ENCODE results near the gene LZTR1. TPM values are rescaled to one million over a fixed set of nuclear protein-coding genes. Genes with fewer than 3 reads are reported as not detected.

Gene LZTR1
- total and polyA plus RNA-seq, 7 donors, result 10.2 to 50.4 (median 31.4) TPM

DNA sequence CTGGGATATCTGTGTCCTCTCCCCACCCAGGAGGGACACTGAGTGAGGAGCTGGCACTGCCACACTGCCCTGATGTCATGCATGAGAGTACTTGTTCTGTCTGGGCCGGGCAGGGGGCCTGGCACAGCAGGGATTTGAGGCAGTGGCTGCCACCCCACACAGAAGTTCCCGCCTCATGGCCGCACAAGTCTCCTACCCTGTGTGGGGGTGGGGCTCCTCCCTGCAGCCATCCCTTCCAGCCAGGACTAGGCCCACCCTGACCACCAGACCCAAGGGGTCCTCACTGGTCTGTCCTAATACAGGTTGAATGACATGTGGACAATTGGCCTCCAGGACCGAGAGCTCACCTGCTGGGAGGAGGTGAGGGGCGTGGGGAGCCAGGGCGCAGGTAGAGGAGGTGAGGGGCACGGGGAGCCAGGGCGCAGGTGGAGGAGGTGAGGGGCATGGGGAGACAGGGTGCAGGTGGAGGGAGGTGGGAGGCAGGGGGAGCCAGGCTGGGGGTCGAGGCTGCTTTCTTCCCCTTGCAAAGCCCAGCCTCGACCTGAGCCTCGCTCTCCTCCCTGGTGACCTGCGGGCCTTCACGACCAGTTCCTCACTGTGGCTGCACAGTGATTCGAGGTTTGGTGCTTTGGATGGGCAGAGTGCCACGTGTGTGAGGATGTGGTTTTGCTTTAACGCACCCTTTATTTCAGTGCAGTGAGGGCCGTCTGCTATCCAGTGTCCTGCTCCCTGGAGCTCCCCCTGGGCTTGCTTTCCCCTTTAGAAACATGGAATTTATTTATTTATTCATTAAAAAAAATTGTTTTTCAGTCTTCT lies 7.4 kb downstream of the LZTR1 start:
- TF ChIP-seq EP300 (IDR thresholded peaks at IDR 0.05) (no peak), POLR2A (IDR thresholded peaks at IDR 0.05) (no peak), POLR2AphosphoS5 (IDR thresholded peaks at IDR 0.05) (no peak)
- TF ChIP-seq, protein P1, sequence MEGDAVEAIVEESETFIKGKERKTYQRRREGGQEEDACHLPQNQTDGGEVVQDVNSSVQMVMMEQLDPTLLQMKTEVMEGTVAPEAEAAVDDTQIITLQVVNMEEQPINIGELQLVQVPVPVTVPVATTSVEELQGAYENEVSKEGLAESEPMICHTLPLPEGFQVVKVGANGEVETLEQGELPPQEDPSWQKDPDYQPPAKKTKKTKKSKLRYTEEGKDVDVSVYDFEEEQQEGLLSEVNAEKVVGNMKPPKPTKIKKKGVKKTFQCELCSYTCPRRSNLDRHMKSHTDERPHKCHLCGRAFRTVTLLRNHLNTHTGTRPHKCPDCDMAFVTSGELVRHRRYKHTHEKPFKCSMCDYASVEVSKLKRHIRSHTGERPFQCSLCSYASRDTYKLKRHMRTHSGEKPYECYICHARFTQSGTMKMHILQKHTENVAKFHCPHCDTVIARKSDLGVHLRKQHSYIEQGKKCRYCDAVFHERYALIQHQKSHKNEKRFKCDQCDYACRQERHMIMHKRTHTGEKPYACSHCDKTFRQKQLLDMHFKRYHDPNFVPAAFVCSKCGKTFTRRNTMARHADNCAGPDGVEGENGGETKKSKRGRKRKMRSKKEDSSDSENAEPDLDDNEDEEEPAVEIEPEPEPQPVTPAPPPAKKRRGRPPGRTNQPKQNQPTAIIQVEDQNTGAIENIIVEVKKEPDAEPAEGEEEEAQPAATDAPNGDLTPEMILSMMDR (IDR thresholded peaks at IDR 0.05), result no peak
- no peaks in the 10 kb centered on the region for H3K27me3 ChIP-seq
- no peak overlapping the region for H3K4me3 ChIP-seq
- DNase-seq, result no peak
- WGBS, 2 donors, result 60 to 70% methylated on average over 17 of the region's 17 CpGs
- no peak overlapping the region for H3K27ac ChIP-seq
- H3K4me1 ChIP-seq, result peaks cover 0 to 1% (median 0%) of the 10 kb centered on the region in 4 donors
- intact Hi-C loops (cut with DNase I), result no loop called here
- no peaks in the 10 kb centered on the region for H3K9me3 ChIP-seq
- peaks cover 18 to 88% (median 38%) of the 10 kb centered on the region in 4 donors for H3K36me3 ChIP-seq

DNA sequence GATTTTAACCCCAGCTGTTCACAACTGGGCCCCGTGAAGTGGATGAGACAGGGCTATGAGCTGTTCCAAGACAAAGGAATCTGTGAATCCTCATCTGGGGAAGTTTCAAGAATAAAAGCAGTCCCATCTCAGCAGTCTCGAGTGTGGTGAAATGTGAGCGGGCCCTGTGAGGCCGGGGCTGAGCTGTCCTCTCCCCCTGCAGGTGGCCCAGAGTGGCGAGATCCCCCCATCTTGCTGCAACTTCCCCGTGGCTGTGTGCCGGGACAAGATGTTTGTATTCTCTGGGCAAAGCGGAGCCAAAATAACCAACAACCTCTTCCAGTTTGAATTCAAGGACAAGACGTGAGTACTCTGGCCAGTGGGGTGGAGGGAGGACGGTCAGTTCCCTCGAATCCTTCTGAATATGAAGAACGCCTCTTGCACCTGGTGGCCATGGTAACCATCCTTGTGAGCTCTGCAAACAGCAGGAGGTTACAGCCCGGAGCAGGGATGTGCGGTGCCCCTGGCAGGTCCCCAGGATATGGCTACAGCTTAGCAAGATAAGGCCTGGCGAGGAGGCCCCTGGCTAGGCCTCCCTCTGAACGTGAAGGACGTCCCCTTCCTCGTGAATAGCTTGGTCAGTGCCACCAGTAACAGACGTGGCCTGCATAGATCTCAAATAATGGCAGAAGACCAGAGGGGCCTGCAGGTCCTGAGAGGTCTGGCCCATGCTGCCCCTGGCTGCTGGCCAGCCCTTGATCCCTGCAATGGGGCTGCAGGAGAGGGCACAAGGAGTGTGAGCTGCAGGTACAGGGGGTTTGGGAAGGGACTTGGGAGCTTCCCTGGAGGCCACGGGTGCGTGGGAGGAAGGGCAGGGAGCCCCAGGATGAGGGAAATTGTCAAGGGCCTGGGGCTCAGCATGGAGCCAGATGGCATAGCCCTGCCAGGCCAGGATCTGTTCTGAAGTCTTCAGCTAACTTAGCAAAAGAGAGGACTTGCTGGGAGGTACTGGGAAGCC lies 8.4 kb downstream of the LZTR1 start:
- Histone ChIP-seq H3K9me3 (no peaks in the 10 kb centered on the region), H3K27ac (no peak overlapping the region), H3K4me3 (no peak overlapping the region), H3K36me3 (peaks cover 18 to 88% (median 37%) of the 10 kb centered on the region in 4 donors), H3K27me3 (no peaks in the 10 kb centered on the region), H3K4me1 (no peaks in the 10 kb centered on the region)
- TF ChIP-seq POLR2A (IDR thresholded peaks at IDR 0.05) (no peak), EP300 (IDR thresholded peaks at IDR 0.05) (no peak), POLR2AphosphoS5 (IDR thresholded peaks at IDR 0.05) (no peak)
- TF ChIP-seq, protein P1 (IDR thresholded peaks at IDR 0.05), result no peak
- no peak for DNase-seq
- intact Hi-C loops (cut with DNase I), result no loop called here
- WGBS, 2 donors, result 90% methylated on average over 21 of the region's 21 CpGs

DNA sequence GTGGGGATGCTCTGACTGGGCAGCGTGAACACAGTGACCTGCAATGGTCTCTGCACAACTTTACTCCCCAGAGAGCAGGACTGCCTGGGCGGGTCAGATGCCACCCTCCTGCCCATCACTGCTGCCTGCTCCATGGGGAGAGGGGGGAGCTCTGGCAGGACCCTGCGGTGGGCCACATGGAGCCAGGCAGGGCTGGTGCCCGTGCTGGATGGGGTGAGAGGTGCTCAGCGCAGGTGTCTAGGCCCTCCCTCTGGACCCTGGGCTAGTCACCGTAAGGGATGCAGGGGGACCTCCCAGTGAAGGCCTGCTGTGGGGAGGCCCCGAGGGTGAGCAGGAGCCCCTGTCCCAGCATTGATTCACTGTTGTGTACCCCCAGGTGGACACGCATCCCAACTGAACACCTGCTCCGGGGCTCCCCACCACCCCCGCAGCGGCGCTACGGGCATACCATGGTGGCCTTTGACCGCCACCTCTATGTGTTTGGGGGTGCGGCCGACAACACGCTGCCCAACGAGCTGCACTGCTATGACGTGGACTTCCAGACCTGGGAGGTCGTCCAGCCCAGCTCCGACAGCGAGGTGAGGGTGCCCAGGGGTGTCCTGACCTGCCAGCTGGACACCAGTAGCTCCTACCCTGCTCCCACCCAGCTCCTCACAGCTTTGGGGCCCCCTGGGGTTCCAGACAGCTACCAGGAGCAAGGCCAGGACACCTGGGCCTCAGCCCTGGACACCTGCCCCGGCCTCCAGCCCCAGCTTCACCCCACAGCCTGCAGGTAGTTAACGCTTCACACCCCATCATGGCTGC lies 9.4 kb downstream of the LZTR1 start:
- H3K4me1 ChIP-seq, result no peaks in the 10 kb centered on the region
- H3K27me3 ChIP-seq, result no peaks in the 10 kb centered on the region
- no peak overlapping the region for H3K4me3 ChIP-seq
- WGBS, 2 donors, result 92 to 96% methylated on average over 24 of the region's 24 CpGs
- no peak overlapping the region for H3K27ac ChIP-seq
- intact Hi-C loops (cut with DNase I), result no loop called here
- peak; percentile 66 for DNase-seq
- H3K9me3 ChIP-seq, result no peaks in the 10 kb centered on the region
- TF ChIP-seq, protein P1 (IDR thresholded peaks at IDR 0.05), result no peak
- TF ChIP-seq POLR2AphosphoS5 (IDR thresholded peaks at IDR 0.05) (no peak), EP300 (IDR thresholded peaks at IDR 0.05) (no peak), POLR2A (IDR thresholded peaks at IDR 0.05) (no peak)
- peaks cover 18 to 90% (median 34%) of the 10 kb centered on the region in 4 donors for H3K36me3 ChIP-seq

DNA sequence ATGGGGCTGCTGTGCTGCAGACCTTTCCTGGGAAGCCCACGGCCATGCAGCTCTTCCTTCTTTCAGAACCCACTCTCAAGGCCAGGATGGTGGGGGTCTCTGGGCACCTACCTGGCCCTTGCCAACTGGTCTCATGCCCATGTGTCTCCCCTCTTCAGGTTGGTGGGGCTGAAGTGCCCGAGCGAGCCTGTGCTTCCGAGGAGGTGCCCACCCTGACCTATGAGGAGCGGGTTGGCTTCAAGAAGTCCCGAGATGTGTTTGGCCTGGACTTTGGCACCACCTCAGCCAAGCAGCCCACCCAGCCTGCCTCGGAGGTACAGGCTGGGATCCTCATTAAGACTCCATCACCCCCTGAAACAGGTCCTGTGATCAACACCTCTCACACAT lies 10.0 kb downstream of the LZTR1 start:
- no peaks in the 10 kb centered on the region for H3K27me3 ChIP-seq
- 85 to 86% methylated on average over 7 of the region's 7 CpGs for WGBS, 2 donors
- H3K36me3 ChIP-seq, result peaks cover 18 to 91% (median 34%) of the 10 kb centered on the region in 4 donors
- H3K9me3 ChIP-seq, result no peaks in the 10 kb centered on the region
- intact Hi-C loops (cut with DNase I), result no loop called here
- DNase-seq, result no peak
- H3K4me3 ChIP-seq, result no peak overlapping the region
- H3K27ac ChIP-seq, result no peak overlapping the region
- no peaks in the 10 kb centered on the region for H3K4me1 ChIP-seq
- TF ChIP-seq EP300 (IDR thresholded peaks at IDR 0.05), result no peak
- TF ChIP-seq, protein P1 (IDR thresholded peaks at IDR 0.05), result no peak
- TF ChIP-seq POLR2A (IDR thresholded peaks at IDR 0.05), result no peak
- TF ChIP-seq POLR2AphosphoS5 (IDR thresholded peaks at IDR 0.05), result no peak

Measured in sigmoid colon (tissue), 7 donors.